Neural crest cell (in vitro differentiated cells): ENCODE measurements around the gene MYL5. TPM values are rescaled to one million over a fixed set of nuclear protein-coding genes. Genes with fewer than 3 reads are reported as not detected.

Source experiments
- DNase-seq: peaks from one replicate; pipeline ENCODE4 v3.0.0; 2021; ENCODE audit warnings: low read depth, mixed read lengths, low spot score
- H3K27ac Mint-ChIP-seq: one replicate; pipeline ENCODE4 v1.8.0; 2021; ENCODE audit warnings: mild to moderate bottlenecking, mixed read lengths; ENCODE audit not compliant: unreplicated experiment
- H3K27me3 Mint-ChIP-seq: 2 replicates; pipeline ENCODE4 v1.8.0; 2021; ENCODE audit warnings: low read depth, mild to moderate bottlenecking, mixed read lengths
- H3K36me3 Mint-ChIP-seq: 2 replicates; pipeline ENCODE4 v1.8.0; 2021; ENCODE audit warnings: low read depth, mild to moderate bottlenecking, mixed read lengths
- H3K4me1 Mint-ChIP-seq: 2 replicates; pipeline ENCODE4 v1.8.0; 2021; ENCODE audit warnings: mixed read lengths
- H3K4me3 Mint-ChIP-seq: one replicate; pipeline ENCODE4 v1.8.0; 2021; ENCODE audit warnings: mild to moderate bottlenecking, mixed read lengths
- H3K9me3 Mint-ChIP-seq: 2 replicates; pipeline ENCODE4 v1.8.0; 2021; ENCODE audit warnings: mixed read lengths
- CTCF ChIP-seq: fragments of 200-600 bp; sonication (generic); conservative IDR thresholded peaks from 2 replicates; pipeline ENCODE4 v1.5.0; 2021; ENCODE audit warnings: antibody characterized with exemption, mild to moderate bottlenecking
- total RNA-seq: library from RNA; stranded (reverse); gene quantifications from 2 replicates; pipeline ENCODE4 v1.2.1, GENCODE V29; 2021

MYL5 gene
- total RNA-seq, 1 donor from 2014 or later: 10.8 TPM

DNA sequence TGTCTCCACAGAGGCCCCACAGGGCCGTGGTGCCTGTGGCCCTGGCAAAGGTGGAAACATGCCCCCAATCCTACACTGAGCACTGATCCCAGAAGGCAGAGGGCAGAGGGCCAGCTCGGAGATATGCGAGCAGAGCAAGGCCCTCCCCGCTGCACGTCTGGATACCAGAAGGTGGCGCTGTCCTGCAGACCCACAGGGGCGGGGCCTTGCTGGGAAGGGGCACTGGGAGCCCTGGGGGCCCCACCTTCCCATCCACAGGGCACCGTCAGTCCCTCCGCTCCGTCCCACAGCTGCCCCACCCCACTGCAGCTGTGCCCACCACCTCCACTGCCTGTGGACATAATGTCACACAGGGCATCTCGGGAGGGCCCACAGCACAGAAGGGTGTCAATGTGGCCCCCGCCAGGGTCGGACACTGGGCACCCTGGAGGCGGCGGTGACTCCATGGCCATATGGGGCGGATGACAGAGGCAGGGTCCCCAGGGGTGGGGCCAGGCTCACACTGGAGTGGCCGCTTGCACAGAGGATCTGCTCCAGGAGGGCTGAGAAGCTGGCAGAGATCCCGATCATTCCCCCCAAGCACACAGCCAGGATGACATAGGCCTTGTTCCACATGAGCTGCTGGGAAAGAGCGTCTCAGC lies 9.8 kb downstream of the MYL5 start:
- TF ChIP-seq CTCF: peak; percentile 67
- no peaks in the 10 kb centered on the region for H3K9me3 Mint-ChIP-seq
- H3K4me1 Mint-ChIP-seq: peaks cover 3% of the 10 kb centered on the region
- no peak overlapping the region for H3K27ac Mint-ChIP-seq
- DNase-seq: peak; percentile 54
- peaks cover 4% of the 10 kb centered on the region for H3K27me3 Mint-ChIP-seq
- H3K36me3 Mint-ChIP-seq: no peaks in the 10 kb centered on the region
- no peak overlapping the region for H3K4me3 Mint-ChIP-seq

DNA sequence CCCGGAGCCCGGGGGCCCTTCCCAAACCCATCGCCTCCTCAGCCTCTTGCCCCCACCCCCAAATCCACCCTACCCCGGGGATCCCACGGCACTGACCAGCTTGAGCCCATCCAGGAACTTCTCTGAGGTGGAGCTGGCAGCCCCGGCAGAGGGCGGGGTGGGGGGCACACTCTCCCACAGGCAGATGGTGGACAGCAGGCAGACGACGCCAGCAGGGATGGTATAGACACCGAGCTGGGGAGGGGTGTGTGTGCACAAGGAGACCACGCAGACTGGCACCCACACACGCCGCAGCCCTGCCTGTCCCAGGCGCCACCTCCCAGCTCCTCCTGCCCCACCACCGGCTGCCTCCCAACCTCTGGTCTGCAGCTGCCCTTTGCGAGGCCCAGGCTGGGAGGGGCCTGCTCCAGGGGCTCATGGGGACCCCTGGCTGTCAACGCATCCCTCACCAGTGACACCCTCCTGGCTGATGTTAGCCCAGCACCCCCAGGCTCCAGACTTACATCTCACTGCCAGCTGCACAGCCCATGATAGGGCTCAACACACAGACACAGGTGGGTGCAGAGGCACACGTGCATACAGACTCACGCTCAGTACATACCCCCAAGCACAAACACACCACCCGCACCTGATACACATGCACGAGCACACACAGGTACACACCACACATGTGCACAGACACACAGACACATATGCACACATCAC lies 10.4 kb downstream of the MYL5 start:
- peaks cover 3% of the 10 kb centered on the region for H3K4me1 Mint-ChIP-seq
- TF ChIP-seq CTCF: no peak
- no peaks in the 10 kb centered on the region for H3K9me3 Mint-ChIP-seq
- no peak overlapping the region for H3K4me3 Mint-ChIP-seq
- DNase-seq: no peak
- H3K27ac Mint-ChIP-seq: no peak overlapping the region
- no peaks in the 10 kb centered on the region for H3K36me3 Mint-ChIP-seq
- H3K27me3 Mint-ChIP-seq: peaks cover 4% of the 10 kb centered on the region

- no peak for TF ChIP-seq CTCF
- Mint-ChIP-seq H3K4me1 (peaks cover 3% of the 10 kb centered on the region), H3K27ac (no peak overlapping the region)
These were observed 11.5 kb downstream of the MYL5 start for GRCh38 chr4:685679-686412.

GRCh38 chr4:686413-687040 lies 12.2 kb downstream of the MYL5 start:
- H3K9me3 Mint-ChIP-seq: no peaks in the 10 kb centered on the region

More at GRCh38 chr4:685679-686412, 11.5 kb downstream of the MYL5 start:
- H3K4me3 Mint-ChIP-seq: no peak overlapping the region
- H3K9me3 Mint-ChIP-seq: no peaks in the 10 kb centered on the region
- no peak for DNase-seq
- peaks cover 4% of the 10 kb centered on the region for H3K27me3 Mint-ChIP-seq
- no peaks in the 10 kb centered on the region for H3K36me3 Mint-ChIP-seq

More at GRCh38 chr4:686413-687040, 12.2 kb downstream of the MYL5 start:
- H3K4me3 Mint-ChIP-seq: no peak overlapping the region
- peaks cover 3% of the 10 kb centered on the region for H3K4me1 Mint-ChIP-seq
- H3K27ac Mint-ChIP-seq: no peak overlapping the region
- H3K27me3 Mint-ChIP-seq: peaks cover 4% of the 10 kb centered on the region
- H3K36me3 Mint-ChIP-seq: no peaks in the 10 kb centered on the region
- no peak for DNase-seq
- TF ChIP-seq CTCF: no peak
